LNCAP (cell line): Measurements from ENCODE around the gene ANO6.

Experiments used
- TF ChIP-seq, protein P1 (sequence below): fragments of 450-650 bp; IDR thresholded peaks from 2 replicates; pipeline ENCODE4 v1.5.1; 2017; ENCODE audit warnings: mild to moderate bottlenecking

The ANO6 gene

GRCh38 chr12:45473636-45474035 lies 257.7 kb downstream of the ANO6 start:
- TF ChIP-seq, protein P1, sequence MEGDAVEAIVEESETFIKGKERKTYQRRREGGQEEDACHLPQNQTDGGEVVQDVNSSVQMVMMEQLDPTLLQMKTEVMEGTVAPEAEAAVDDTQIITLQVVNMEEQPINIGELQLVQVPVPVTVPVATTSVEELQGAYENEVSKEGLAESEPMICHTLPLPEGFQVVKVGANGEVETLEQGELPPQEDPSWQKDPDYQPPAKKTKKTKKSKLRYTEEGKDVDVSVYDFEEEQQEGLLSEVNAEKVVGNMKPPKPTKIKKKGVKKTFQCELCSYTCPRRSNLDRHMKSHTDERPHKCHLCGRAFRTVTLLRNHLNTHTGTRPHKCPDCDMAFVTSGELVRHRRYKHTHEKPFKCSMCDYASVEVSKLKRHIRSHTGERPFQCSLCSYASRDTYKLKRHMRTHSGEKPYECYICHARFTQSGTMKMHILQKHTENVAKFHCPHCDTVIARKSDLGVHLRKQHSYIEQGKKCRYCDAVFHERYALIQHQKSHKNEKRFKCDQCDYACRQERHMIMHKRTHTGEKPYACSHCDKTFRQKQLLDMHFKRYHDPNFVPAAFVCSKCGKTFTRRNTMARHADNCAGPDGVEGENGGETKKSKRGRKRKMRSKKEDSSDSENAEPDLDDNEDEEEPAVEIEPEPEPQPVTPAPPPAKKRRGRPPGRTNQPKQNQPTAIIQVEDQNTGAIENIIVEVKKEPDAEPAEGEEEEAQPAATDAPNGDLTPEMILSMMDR, result no peak

DNA sequence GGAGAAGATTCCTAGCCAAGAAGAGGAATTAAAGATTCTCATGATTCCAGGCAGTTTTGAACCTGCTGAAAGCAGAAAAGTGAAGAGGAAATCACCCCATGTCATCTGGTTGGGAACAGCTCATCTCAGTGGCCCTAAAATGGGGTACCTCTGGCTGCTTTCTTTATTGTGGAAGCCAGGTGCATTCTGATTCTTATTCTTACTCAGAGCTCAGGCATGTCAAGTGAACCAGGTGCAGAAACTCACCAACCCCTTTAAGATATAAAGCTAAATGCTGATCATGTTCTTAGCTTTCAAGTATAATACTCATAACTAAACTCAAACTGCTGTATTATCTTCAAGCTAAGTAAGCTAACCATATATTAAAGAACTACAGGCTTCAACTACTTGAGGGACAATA lies 259.7 kb downstream of the ANO6 start:
- TF ChIP-seq, protein P1, result no peak

DNA sequence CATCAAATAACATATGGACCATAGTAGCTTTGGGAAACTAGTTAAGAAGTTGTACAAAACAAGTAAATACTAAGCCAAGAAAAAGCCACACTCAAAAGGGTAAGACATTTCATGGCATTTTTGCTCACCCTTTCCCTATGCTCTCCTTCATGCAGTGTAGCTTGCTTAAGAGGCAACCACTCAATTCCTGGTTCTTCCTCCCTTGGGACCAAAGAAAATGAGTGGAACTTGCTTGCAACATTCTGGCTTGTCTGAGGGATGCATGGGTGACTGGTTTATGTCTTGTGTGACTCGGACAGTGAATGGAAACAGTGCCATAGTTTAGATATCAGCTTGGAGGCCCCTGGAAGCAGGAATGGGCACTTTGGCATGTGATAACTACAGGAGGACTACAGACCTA lies 261.6 kb downstream of the ANO6 start:
- TF ChIP-seq, protein P1, result no peak

GRCh38 chr12:45478931-45479330 lies 263.0 kb downstream of the ANO6 start:
- TF ChIP-seq, protein P1, result no peak

- TF ChIP-seq, protein P1, result no peak
Observed at GRCh38 chr12:45481746-45482145, 265.9 kb downstream of the ANO6 start.

DNA sequence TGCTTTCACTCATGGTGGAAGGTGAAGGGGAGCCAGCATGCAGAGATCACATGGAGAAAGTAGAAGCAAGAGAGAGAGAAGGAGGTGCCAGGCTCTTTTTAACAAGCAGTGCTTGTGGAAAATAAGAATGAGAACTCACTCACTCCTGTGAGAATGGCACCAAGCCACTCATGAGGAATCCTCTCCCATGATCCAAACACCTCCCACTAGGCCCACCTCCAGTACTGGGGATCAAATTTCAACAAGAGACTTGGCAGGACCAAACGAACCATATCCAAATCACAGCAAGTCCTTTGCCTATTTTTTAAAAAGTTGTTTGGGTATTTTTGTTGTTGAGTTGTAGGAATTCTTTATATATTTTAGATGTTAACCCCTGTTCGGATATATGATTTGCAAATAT lies 267.7 kb downstream of the ANO6 start:
- TF ChIP-seq, protein P1, result no peak
